ENCODE data around the gene ZP2. TPM values are rescaled to one million over a fixed set of nuclear protein-coding genes. Genes with fewer than 3 reads are reported as not detected.

The ZP2 gene
- total and polyA plus RNA-seq, 2 experiments from 2014 or later = not detected

GRCh38 chr16:21223787-21224186, 12.4 kb upstream of the ZP2 start:
- Histone ChIP-seq H3K4me3 (no peak overlapping the region), H3K27ac (no peak overlapping the region), H3K4me1 (ENCODE audit: insufficient read depth) (no peaks in the 10 kb centered on the region), H3K4me2 (ENCODE audit: unreplicated experiment) (no peak overlapping the region), H3K27me3 (replicated peaks; ENCODE audit: insufficient read depth) (peaks cover 58% of the 10 kb centered on the region), H3K36me3 (ENCODE audit: low read depth) (no peaks in the 10 kb centered on the region), H3K79me2 (ENCODE audit: insufficient read depth) (no peaks in the 10 kb centered on the region), H3K9ac (no peak overlapping the region), H4K20me1 (ENCODE audit: insufficient read depth) (no peaks in the 10 kb centered on the region), H3K9me2 (ENCODE audit: insufficient read depth) (no peaks in the 10 kb centered on the region), H3F3A (ENCODE audit: insufficient read depth) (no peaks in the 10 kb centered on the region), H3K9me3 (ENCODE audit: low read depth) (no peaks in the 10 kb centered on the region), H2AFZ (no peak overlapping the region)
- TF ChIP-seq EZH2 (IDR thresholded peaks at IDR 0.05; ENCODE audit: insufficient read depth, poor library complexity, severe bottlenecking) = no peak
- no peak for TF ChIP-seq EZH2phosphoT487 (IDR thresholded peaks at IDR 0.05; ENCODE audit: insufficient read depth, low read depth)
- no peak for DNase-seq
- 63 to 69% methylated on average over 9 of the region's 9 CpGs for WGBS, 2 experiments (ENCODE audit: low coverage in 1 of 2, low lambda C conversion rate in 2 of 2, missing lambda C conversion rate in 2 of 2)
- in situ Hi-C loops (cut with MboI) = no loop called here

GRCh38 chr16:21222495-21223337, 11.3 kb upstream of the ZP2 start:
- WGBS, 2 experiments (ENCODE audit: low coverage in 1 of 2, low lambda C conversion rate in 2 of 2, missing lambda C conversion rate in 2 of 2) = 75 to 77% methylated on average over 4 of the region's 4 CpGs
- Histone ChIP-seq H3K9ac (no peak overlapping the region), H3K27me3 (replicated peaks; ENCODE audit: insufficient read depth) (peaks cover 49% of the 10 kb centered on the region), H3K4me1 (ENCODE audit: insufficient read depth) (no peaks in the 10 kb centered on the region), H4K20me1 (ENCODE audit: insufficient read depth) (no peaks in the 10 kb centered on the region), H3K9me2 (ENCODE audit: insufficient read depth) (no peaks in the 10 kb centered on the region), H3K27ac (no peak overlapping the region), H3F3A (ENCODE audit: insufficient read depth) (no peaks in the 10 kb centered on the region), H3K4me3 (no peak overlapping the region), H3K4me2 (ENCODE audit: unreplicated experiment) (no peak overlapping the region), H3K79me2 (ENCODE audit: insufficient read depth) (no peaks in the 10 kb centered on the region), H3K36me3 (ENCODE audit: low read depth) (no peaks in the 10 kb centered on the region), H2AFZ (no peak overlapping the region), H3K9me3 (ENCODE audit: low read depth) (no peaks in the 10 kb centered on the region)
- in situ Hi-C loops (cut with MboI) = no loop called here
- no peak for TF ChIP-seq EZH2phosphoT487 (IDR thresholded peaks at IDR 0.05; ENCODE audit: insufficient read depth, low read depth)
- TF ChIP-seq EZH2 (IDR thresholded peaks at IDR 0.05; ENCODE audit: insufficient read depth, poor library complexity, severe bottlenecking) = no peak
- DNase-seq = no peak

DNA sequence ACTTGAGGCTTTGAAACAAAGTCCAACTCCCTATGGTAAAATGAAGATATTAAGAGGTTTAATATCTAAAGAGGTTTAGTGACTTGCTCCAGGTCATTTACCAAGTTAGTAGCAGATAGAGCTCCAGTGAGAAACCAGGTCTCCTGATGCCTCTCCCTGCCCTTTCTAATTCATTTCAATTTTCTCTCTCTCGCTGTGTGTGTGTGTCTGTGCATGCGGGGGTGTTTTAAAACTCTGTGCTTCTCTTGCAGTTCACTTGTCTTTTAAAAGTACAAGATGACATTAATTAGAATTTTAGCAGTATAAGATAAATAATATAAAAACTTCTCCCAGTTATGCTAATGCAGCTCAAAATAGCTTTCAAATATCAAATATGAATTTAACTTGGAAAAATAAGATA, 8.2 kb upstream of the ZP2 start:
- Histone ChIP-seq H3K27me3 (replicated peaks; ENCODE audit: insufficient read depth) (peaks cover 25% of the 10 kb centered on the region), H3K4me3 (no peak overlapping the region), H3K36me3 (ENCODE audit: low read depth) (no peaks in the 10 kb centered on the region), H3K9ac (no peak overlapping the region), H3F3A (ENCODE audit: insufficient read depth) (no peaks in the 10 kb centered on the region), H3K27ac (no peak overlapping the region), H3K4me1 (ENCODE audit: insufficient read depth) (no peaks in the 10 kb centered on the region), H3K79me2 (ENCODE audit: insufficient read depth) (no peaks in the 10 kb centered on the region), H3K9me2 (ENCODE audit: insufficient read depth) (no peaks in the 10 kb centered on the region), H3K9me3 (ENCODE audit: low read depth) (no peaks in the 10 kb centered on the region), H2AFZ (no peak overlapping the region), H4K20me1 (ENCODE audit: insufficient read depth) (no peaks in the 10 kb centered on the region), H3K4me2 (ENCODE audit: unreplicated experiment) (no peak overlapping the region)
- no peak for DNase-seq
- WGBS, 2 experiments (ENCODE audit: low coverage in 1 of 2, low lambda C conversion rate in 2 of 2, missing lambda C conversion rate in 2 of 2) = 79 to 88% methylated on average over 2 of the region's 2 CpGs
- in situ Hi-C loops (cut with MboI) = no loop called here
- TF ChIP-seq EZH2 (IDR thresholded peaks at IDR 0.05; ENCODE audit: insufficient read depth, poor library complexity, severe bottlenecking) = no peak

GRCh38 chr16:21218153-21218552, 6.8 kb upstream of the ZP2 start:
- TF ChIP-seq EZH2phosphoT487 (IDR thresholded peaks at IDR 0.05; ENCODE audit: insufficient read depth, low read depth) (no peak), EZH2 (IDR thresholded peaks at IDR 0.05; ENCODE audit: insufficient read depth, poor library complexity, severe bottlenecking) (no peak)
- Histone ChIP-seq H3K9me3 (ENCODE audit: low read depth) (no peaks in the 10 kb centered on the region), H2AFZ (no peak overlapping the region), H3K9ac (no peak overlapping the region), H3K36me3 (ENCODE audit: low read depth) (no peaks in the 10 kb centered on the region), H3K27ac (no peak overlapping the region), H4K20me1 (ENCODE audit: insufficient read depth) (no peaks in the 10 kb centered on the region), H3F3A (ENCODE audit: insufficient read depth) (no peaks in the 10 kb centered on the region), H3K4me2 (ENCODE audit: unreplicated experiment) (no peak overlapping the region), H3K27me3 (replicated peaks; ENCODE audit: insufficient read depth) (peaks cover 21% of the 10 kb centered on the region), H3K4me3 (no peak overlapping the region), H3K9me2 (ENCODE audit: insufficient read depth) (no peaks in the 10 kb centered on the region), H3K79me2 (ENCODE audit: insufficient read depth) (no peaks in the 10 kb centered on the region), H3K4me1 (ENCODE audit: insufficient read depth) (no peaks in the 10 kb centered on the region)
- in situ Hi-C loops (cut with MboI) = no loop called here
- 81 to 84% methylated on average over 7 of the region's 7 CpGs for WGBS, 2 experiments (ENCODE audit: low coverage in 1 of 2, low lambda C conversion rate in 2 of 2, missing lambda C conversion rate in 2 of 2)
- no peak for DNase-seq
